GM21723 (cell line): ENCODE results near the gene FBXW7.

ENCODE experiments used
- ATAC-seq: cut with Tn5 transposase; IDR thresholded peaks from one replicate; pipeline ENCODE4 v1.9.1; 2021; ENCODE audit warnings: mild to moderate bottlenecking, moderate library complexity; ENCODE audit not compliant: unreplicated experiment

Gene FBXW7, protein sequence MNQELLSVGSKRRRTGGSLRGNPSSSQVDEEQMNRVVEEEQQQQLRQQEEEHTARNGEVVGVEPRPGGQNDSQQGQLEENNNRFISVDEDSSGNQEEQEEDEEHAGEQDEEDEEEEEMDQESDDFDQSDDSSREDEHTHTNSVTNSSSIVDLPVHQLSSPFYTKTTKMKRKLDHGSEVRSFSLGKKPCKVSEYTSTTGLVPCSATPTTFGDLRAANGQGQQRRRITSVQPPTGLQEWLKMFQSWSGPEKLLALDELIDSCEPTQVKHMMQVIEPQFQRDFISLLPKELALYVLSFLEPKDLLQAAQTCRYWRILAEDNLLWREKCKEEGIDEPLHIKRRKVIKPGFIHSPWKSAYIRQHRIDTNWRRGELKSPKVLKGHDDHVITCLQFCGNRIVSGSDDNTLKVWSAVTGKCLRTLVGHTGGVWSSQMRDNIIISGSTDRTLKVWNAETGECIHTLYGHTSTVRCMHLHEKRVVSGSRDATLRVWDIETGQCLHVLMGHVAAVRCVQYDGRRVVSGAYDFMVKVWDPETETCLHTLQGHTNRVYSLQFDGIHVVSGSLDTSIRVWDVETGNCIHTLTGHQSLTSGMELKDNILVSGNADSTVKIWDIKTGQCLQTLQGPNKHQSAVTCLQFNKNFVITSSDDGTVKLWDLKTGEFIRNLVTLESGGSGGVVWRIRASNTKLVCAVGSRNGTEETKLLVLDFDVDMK

DNA sequence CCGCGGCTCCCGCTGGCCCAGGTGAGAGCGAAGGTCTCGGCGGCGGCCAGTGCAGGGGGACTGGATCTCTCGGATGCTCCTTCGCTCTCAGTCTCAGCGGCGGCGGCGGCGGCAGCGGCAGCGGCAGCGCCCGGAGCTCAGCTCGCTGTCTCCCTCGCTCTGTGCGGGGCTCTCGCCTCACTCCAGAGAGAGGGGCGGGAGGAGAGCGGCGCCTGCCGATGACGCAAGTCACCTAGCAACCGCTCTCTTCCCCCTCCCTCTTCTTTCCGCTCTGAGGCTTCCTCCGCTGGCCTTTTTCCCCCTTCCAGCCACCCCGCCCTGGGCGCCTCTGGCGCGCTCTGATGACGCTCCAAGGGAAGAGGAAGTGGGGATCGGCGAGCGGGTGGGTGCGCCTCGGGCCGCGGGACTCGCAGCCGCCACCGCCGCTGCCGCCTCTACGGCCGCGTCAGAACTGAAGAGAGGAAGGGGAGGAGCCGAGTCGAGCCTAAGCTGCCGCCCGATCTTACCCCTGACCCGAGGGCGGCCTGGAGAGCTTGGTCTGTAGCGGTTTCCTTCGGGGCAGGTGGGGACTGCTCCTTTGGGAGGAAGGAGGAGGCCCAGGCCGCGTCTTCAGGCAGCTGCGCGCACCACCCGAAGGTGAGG is at the start of gene FBXW7:
FBXW7 (minus strand) TSS at position 190 of the 642 bp plus-strand sequence. CDS start 124,289 bp downstream, outside the sequence.
- peak; percentile 80 for ATAC-seq

DNA sequence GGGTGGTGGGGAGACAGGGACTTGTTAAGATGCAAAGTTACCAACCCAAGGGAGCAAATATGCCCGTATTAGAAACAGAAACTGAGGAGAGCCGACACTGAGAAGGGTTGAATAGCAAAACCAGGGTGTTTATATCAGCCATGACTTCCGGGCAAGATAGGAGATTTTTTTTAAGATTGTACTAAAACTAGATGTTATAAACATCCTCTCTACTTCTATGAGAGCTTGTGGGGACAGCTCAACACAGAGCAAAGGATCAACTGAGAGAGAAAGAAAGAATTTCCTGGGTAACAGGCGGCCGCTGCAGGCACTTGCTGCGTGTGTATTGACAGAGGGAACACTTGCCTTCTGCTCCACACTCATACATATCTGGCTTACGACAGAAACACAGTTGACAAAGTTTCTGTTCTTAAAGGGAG is 49.1 kb upstream of the FBXW7 start:
- peak; percentile 81 for ATAC-seq

DNA sequence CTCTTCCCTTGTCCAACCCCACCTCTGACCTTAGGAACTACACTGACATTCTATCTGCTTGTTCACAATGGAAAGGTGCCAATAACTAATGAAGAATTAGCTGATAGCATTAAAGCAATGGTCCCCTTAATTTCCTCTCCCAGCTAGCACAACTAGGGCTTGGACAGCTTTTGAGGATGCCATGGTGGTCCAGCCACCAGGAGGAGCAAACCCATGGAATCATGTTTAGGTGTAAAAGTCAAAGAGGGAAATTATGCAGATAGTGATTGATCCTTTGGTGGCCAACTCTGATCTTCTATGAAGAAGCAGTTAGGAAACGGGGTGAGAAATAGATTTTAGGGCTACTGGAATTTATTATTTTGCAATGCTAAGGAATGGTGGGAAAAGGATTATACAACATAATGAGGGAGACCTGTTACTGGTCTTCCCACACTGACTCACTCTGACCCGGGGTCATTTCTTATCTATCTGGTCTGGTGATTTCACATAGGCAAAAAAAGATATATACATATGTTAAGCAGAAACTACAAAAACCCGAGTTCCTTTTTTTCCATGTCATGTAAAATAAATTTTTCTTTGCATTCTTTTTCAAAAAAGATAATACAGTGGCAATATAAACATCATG is 45.8 kb upstream of the FBXW7 start:
- no peak for ATAC-seq

DNA sequence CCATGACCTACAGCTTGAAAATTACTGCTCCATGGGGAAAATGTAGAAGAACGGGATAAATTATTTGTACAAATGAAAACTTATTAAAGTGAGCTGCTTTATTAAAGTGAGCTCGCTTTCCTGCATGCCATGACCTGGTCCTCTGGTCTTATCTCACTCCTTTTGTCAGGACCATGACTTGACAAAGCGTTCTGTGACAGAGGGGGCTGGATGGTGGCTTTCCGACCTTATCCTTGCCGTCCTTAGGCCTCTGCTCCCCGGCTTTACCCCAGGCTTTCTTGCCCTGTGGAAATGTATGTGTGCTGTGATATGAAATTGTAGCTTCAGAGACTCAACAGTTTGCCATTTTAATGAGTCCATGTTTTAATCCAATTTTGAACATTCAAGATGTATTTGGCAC is 44.0 kb upstream of the FBXW7 start:
- no peak for ATAC-seq

DNA sequence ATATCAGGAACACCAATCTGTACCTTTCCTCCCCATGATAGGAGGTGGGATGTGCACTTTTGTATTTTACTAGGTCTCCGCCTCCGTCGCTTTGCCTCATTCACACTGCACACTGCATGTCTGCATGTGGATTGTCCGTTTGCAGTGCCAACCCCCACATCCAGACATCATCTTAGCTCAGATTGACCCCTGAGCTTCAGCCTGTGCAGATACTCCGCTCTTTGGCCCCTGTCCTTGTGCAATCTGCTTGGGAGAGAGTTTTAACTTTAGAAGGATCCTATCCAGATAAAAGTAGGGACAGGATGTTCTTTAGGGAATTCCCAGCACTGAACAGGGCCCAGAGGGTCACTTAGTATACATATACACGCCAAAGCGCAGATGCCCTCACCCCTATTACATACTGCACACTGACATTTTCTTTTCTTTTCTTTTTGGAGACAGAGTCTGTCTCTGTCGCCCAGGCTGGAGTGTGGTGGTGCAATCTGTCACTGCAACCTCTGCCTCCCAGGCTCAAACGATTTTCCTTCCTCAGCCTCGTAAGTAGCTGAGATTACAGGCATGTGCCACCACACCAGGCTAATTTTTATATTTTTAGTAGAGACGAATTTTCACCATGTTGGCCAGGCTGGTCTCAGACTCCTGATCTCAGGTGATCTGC is 43.3 kb upstream of the FBXW7 start:
- no peak for ATAC-seq

DNA sequence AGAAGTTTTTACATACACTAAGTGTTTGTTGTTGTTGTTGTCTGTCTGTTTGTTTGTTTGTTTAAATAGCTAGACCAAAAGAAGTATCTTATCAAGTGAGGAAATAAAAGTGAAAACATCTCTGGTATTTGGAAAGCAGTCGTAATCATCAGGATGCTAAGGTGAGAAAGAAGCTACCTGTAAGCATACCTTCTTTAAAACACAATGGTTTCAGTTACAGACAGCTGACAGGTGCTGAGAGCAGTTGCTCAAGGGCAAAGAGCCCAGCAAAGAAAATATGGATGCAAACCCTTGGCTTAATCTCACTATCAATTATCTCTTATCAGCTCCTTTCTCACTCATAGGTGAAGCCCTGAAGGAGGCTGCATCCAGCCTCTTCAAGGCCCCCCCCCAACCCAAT is 42.8 kb upstream of the FBXW7 start:
- ATAC-seq, result no peak

DNA sequence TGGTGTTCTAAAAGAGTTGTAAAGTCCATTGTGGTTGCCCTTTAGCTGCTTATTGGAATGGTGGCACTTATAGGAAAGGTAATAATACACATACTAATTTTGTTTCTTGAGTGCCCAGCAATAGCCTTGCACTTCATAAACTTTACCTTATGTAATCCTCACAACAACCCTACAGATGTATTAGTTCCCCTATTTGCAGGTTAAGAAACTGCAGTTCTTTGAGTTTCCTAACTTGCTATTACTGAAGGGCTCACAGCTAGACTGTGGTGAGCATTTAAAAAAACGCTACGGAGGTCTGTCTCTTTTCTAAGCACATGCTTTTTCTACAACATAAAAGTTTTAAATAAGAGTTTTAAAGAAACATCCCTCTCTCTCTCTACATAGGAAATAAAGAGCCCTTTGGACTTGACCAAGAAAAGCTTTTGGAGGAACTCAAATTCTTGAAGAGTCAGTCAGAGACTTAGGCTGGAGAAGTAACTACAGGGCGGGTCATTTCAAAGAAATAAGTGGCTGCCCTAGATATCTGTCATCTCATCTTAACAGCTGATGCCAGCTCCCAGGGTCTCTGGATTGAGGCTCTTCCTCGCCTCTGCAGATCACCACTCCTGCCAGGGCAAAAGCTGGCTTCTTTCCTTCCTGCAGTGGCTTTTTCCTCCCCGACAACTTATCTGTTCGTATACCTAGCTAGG is 42.0 kb upstream of the FBXW7 start:
- peak; percentile 89 for ATAC-seq

DNA sequence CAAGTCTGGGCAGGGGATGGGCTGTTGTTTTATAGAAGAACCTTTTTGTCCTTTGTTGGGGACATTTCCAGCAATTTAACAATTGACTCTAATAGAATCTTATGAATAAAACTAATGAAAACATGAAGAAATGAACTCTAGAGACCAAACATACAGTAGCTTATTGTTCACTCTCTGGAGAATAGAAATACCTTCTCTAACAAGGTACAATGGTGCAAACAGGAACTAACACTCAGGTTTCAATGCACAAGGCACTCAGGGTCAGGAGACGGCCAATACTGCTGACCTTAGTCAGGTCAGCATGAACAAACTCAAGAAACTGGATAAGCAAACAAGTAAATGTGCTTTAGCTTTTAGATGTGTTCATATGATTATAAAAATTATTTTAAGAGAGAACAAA is 39.6 kb upstream of the FBXW7 start:
- no peak for ATAC-seq

DNA sequence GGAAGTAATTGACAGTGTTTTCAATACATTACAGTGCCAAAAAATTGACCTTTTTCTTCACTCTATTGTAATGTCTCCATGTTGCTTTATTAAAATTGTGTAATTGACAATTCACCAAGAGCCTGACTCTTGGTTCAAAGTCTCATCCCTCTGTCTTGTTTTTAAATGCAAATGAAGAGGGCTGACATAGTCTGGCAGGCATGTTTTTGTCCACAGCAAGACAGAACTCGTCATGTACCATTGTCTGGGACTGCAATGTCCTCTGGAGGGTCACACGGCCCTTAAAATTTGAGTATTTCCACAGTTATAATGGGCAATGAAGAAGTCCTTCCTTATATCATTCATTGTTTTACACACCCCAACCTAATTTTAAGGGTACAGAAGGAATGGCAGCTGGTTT is 38.0 kb upstream of the FBXW7 start:
- no peak for ATAC-seq

DNA sequence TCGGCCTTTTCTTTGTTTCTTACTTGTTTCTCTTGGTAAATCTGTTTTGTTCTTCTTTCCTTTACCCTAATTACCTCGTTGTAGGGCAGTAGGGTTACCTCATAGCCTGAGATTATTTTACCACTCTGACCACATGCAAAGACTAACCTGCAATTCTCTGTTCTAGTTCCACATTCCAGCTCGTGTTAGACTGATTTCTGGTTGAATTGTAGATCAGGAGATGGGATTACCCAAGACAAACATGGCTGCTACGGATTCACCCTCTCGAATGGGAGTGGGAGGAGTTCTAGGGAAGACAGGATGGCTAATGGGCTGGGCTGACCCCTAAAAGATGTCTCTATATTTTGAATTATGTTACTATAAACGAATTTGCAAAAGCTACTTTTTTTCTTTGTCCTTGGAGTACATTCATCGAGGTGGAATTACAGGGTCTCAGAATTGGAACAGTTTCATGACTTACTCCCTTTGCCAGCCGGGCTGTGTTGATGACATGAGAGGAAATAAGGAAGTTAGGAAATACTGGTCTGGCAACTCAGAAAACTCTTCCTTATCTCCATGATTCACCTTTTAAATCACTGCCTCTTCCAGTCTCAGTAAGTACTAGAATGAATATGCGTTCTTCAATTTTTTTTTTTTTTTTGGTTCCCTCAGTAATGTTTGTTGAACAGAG is 36.7 kb upstream of the FBXW7 start:
- no peak for ATAC-seq

DNA sequence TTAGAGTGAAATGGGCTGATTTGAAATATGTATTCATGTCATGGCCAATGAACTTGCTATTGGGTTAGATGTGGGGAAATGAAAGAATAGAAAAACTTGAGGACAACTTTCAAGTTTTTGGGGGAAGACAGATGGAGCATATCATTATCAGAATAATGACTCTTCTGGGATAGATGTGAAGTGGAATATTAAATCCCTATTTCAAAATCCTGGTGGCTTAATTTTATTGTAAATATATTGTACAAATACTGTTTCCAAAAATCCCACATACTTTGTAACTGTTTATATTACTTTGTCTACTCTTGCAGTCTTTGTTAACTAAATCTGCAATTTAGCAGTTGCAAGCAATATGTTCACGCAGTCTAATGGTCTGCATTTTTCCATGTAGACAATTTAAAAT is 35.9 kb upstream of the FBXW7 start:
- ATAC-seq, result no peak

DNA sequence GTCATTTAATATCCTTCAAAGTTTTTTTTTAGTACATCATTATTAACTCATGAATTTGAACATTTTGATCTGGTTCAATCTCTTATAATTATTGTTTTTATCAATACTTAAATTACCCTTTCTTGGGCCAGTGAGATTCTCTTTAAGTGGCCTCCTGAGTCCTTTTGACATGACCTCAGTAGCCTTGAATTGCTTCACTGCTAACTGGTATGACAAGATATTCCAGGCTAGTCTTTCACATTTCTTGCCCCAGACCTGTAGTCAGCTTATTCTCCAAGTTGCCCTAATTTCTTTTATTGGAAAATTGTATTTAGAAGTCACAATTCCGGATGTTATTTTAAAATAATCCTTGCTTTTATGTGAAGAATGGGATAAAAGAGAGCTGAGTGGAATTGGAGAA is 35.4 kb upstream of the FBXW7 start:
- ATAC-seq, result no peak

DNA sequence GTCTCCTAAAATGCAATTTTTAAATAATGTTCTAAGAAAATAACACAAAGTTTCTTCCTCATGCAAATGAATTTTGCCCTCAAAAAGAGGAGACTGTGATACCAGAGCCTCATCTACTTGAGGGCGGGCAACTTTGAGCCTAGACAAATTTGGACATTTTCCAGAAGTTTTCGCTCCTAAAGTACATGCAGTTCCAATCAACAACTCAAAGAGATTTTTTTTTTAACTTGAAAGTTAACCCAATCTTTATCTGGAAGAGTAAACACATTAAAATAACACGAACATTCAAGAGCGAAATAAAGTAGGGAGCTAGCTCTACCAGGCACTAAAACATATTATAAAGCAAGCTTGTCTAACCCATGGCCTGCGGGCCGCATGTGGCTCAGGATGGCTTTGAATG is 29.4 kb upstream of the FBXW7 start:
- ATAC-seq, result no peak

DNA sequence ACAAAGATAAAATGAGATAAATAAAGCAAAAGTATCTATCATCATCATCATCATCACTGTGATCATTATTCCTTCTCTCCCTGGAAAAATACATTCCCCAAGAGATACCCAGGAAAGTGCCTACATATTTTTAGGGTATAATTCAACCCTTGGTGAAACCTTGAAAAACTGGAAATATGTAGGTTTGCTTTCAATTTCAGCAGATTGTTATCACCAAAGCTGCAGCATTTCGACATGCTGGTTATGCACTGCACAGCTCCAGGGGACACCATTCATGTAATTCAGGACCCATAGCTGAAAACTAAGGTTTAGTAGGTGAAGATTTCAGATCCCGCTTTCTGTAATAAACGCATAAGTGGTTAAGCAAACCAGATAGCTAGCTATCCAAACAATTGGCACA is 28.4 kb upstream of the FBXW7 start:
- no peak for ATAC-seq

DNA sequence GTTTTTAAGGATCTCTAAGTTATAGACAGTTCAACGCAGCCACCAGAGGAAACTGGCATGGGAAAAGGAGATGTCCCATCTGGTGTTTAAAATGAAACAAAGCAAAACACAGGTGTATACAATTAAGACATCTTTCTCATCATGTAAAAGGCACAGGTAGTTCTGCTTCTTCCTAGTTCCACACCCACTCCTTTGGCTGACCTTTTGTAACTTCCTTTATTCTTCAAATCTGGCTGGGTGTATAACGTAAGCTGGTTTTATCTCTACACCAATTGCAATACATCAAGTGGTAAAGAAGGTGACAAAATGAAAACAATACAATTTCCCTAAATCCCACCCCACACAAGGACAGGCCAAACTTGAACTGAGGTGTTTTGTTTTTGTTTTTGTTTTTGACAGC is 27.3 kb upstream of the FBXW7 start:
- ATAC-seq, result no peak

DNA sequence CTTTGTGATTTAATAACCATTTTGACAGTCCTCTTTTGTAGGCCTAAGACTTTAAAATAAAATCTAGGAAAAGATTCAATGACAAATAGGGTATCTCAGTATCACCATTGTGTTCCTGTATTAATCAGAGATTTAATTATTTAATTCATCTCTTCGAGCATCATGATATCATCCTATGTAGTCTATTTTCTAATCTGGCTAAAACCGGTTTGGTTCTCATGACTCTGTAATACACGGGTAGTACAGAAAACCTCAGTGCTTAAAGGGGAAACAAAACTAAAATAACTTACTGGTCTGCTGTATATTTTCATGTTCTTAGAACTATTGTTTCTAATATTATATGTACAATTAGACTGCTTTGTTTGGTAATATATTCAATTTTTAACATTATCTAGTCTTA is 23.7 kb upstream of the FBXW7 start:
- peak; percentile 39 for ATAC-seq

DNA sequence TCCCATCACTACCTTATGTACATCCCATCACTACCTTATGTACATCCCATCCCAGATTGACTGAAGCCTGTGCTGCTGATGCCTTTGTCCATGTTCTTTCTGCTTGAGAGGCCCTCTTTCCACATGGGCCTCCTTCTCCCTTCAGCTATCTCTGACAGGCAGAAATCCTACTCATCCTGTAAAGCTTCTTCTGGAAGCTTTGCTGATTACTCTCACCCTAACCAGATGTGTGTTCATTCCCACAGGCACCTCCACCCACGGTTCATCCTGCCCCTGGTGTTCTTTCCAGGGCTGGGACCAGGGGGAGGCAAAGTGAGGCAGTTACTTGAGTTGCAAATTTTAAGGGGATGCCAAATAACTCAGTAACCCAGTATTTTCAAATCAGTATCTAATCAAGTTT is 22.5 kb upstream of the FBXW7 start:
- no peak for ATAC-seq

DNA sequence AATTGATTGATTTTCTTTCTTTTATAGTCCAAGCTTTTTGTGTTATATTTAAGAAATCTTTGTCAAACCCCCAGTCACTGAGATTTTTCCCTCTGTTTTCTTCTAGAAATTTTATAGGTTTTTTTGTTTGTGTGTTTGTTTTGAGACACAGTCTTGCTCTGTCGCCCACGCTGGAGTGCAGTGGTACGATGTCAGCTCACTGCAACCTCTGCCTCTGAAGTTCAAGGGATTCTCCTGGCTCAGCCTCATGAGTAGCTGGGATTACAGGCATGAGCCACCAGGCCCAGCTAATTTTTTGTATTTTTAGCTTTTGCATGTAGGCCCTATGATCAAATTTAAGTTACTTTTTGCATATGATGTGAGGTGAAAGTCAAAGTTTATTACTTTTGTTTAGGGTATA is 20.9 kb upstream of the FBXW7 start:
- ATAC-seq, result no peak

DNA sequence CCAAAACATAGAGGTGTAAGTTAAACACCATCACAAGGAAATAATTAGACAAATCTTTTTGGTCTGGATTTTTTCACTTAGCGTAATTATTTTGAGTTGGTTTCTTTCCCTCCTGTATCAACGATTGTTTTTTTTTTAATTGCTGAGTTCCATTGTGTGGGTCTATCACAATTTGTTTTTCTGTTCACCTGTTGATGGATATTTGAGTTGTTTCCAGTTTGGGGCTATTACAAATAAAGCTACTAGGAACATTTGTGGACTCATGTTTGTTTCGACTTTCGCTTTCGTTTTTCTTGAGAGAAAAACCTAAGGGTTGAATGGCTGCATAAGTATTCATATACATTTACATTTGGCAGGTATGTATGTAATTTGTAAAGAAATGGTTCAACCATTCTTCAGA is 20.4 kb upstream of the FBXW7 start:
- no peak for ATAC-seq

DNA sequence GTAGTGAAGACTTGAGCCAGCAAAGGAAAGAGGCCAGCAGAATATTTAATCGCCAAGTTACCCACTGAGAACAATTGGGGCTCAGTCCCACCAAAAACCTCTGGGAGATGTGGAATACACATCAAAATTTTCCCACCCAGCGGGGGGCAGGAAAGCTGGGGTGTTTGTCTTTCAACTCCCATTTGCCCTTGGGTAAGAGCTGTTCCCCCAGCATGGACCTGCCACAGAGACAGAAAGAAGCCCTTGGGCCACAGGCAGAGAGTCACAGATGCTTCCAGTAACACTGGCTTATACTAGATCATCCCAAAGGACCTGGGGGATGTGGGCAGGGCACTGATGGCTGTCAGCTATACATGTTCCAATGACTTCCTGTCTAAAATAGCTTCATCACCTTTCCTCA is 18.9 kb upstream of the FBXW7 start:
- ATAC-seq, result no peak
